Raji (cell line): ENCODE data around the gene AMIGO1.

ENCODE experiments used
- POLR2A ChIP-seq: IDR thresholded peaks from 2 replicates; pipeline ENCODE4 v1.6.1; 2011; ENCODE audit warnings: low read depth, low read length, control low read depth; ENCODE audit not compliant: insufficient read depth

Gene AMIGO1

DNA sequence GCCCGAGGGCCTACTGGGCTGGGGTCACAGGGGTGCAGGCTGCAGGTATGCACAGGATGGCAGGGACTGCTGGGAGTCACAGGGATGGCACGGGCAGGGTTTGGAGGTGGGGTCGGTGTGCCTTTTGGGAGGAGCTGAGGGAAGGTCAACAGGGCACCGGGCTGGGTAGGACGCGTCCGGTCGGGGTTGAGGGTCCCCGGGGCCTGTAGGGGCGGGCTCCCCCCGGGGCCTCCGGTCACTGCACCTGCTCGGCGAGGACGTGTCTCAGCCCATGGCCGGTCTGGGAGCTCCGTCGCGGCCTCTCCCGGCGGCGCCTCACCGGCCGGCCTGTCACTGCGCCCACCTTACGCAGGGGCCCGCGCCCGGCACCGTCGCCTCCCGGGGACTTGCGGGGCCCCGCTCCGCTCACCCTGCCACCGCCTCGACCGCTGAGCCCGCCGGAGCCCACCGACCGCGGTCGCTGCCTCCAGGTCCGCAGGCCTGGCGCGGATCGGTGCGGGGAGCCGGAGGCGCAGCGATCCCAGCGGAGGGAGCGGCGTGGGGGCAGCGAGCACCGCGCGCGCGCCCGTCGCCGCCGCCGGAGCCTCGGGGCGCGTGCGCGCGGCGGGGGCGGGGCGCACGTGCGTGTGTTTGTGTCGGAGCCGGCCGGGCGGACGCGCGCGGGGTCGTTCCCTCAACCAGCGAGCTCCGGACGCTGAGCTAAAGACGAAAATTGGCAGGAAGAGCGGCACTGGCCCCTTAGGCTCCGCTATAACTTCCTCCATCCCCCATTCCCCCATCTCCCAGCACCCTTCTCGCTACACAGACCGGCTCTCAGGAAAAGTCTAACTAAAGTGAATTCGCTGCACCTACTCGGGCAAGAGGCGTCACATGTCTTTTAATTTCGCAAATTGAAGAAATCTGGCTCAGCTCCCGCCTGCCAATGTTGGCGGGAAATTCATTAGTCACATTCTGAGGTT is at the start of gene AMIGO1:
TSS of gene AMIGO1 (minus strand) at position 552 of the 959 bp plus-strand sequence. CDS start 815 bp downstream, outside the sequence.
- no peak for TF ChIP-seq POLR2A

GRCh38 chr1:109557520-109557919 is 48.0 kb upstream of the AMIGO1 start:
- TF ChIP-seq POLR2A, result no peak

DNA sequence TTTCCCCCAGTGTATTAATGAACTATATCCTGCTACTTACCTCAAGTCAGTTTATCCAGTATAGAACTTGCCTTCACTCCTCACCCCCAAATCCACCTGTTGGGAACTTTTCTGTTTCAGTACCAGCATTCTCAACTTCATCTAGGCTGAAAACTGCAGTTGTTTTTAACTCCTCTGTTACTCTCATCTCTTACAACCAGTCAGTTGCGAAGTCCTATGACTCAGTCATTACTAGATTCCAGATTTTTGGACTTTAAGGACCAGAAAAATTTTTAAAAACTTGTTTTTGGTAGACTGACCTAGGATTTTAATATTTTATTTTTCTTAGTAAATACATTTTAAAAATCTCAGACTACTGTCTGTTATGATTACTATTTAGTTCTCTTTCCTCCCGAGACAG is 47.0 kb upstream of the AMIGO1 start:
- TF ChIP-seq POLR2A, result no peak

DNA sequence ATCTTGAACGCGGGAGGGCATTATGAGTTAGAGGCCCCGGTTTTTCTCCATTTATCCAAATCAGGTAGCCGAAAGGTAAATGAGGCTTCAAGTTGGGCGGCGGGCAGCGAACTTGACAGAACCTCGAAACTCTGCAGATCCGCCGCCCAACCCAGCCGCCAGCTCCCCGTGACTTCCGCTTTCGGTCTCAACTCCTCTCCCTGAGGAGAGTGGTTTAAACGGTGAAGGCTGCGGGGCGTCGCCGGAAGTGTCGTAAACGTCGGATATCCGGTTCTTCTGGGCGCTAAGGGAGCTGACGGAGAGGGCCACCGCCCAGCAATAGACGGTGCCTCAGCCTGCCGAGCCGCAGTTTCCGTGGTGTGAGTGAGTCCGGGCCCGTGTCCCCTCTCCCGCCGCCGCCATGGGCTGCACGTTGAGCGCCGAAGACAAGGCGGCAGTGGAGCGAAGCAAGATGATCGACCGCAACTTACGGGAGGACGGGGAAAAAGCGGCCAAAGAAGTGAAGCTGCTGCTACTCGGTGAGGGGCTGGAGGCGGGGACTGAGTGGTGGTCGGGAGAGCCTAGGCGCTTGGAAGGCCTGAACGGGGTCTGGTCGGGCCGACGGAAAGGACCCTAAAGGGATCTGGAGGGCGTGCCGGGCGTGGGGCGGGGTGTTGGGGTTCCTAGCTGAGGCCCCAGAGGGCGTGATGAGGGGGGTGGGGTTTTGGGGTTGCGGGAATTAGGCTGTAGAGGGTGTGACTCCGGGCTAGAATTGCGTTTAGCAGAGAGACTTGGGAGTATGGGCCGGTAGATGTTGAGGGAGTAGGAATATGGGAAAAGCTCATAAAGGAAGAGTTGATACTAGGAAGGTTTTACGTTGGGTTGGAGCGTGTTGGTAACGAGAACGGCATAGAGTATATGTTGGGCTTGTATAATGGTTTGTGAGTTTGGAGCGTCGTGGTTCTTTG is 39.1 kb upstream of the AMIGO1 start, which contains the start of gene GNAI3:
TSS of gene GNAI3 (plus strand) at position 295 of the 947 bp plus-strand sequence. CDS start at position 401, 106 bp downstream.
- peak; percentile 92 for TF ChIP-seq POLR2A

DNA sequence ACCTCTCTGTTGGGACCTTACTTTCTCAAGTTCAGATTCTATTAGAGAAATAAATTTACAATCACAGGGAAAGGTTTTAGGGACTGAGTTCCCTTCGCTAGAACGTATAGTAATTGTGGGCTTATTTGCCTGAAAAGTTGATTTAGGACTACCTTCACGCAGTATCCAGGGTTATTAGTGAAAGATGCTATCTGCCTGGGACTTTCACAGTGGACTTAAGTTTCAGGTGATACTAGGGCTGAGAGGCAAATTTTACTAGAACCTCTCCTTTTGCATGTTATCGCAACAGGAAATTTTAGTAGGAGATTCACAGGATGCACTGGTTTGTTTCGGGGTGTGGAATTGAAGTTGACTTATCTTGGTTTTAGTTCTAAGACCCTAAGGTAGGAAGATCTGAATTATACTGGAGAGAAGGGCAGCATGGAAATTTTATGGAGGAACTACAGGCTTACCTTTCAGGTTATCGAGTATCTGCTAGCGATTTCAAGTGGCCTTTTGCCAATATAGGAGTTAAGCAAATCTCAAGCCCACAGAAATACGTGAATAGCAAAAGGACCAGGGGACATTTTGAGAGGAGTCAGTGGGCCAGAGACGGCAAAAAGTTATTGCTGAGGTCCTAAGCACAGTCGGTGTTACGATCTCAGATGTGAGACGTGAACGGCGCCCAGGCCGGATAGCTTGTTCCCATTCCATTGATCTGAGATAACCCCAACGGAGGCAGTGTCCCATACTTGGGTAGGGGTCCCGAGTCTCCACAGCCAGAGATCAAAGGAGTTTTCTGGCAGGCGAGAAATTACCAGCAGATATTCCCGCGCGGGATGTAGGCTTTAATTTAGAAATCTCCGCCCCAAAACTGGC is 38.2 kb upstream of the AMIGO1 start:
- TF ChIP-seq POLR2A, result no peak

GRCh38 chr1:109546311-109547109 is 37.0 kb upstream of the AMIGO1 start:
- TF ChIP-seq POLR2A, result peak; percentile 30; the same call in 1 of the 2 replicates

DNA sequence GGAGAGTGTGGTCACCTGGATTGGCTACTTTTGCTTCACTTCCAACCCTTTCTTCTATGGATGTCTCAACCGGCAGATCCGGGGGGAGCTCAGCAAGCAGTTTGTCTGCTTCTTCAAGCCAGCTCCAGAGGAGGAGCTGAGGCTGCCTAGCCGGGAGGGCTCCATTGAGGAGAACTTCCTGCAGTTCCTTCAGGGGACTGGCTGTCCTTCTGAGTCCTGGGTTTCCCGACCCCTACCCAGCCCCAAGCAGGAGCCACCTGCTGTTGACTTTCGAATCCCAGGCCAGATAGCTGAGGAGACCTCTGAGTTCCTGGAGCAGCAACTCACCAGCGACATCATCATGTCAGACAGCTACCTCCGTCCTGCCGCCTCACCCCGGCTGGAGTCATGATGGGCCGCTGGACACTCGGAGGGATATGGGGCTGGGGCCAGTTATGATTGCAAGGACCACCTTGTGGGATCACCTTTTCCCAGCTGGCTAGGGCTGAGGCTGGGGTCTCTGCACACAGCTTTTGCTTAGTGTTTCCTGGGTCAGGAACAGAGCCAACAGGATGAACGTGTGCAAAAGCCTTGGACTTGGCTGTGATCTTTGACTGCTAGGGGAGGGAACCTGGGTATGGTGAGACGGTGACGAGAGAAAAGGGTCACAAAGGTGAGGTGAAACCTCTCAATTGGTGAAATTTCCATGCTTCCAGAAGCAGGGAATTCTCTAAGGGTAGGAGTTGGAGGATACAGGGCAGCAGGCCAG is 34.6 kb upstream of the AMIGO1 start:
- no peak for TF ChIP-seq POLR2A

DNA sequence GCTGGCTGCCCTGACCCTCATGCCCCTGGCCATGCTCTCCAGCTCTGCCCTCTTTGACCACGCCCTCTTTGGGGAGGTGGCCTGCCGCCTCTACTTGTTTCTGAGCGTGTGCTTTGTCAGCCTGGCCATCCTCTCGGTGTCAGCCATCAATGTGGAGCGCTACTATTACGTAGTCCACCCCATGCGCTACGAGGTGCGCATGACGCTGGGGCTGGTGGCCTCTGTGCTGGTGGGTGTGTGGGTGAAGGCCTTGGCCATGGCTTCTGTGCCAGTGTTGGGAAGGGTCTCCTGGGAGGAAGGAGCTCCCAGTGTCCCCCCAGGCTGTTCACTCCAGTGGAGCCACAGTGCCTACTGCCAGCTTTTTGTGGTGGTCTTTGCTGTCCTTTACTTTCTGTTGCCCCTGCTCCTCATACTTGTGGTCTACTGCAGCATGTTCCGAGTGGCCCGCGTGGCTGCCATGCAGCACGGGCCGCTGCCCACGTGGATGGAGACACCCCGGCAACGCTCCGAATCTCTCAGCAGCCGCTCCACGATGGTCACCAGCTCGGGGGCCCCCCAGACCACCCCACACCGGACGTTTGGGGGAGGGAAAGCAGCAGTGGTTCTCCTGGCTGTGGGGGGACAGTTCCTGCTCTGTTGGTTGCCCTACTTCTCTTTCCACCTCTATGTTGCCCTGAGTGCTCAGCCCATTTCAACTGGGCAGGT is 33.9 kb upstream of the AMIGO1 start:
- TF ChIP-seq POLR2A, result no peak

DNA sequence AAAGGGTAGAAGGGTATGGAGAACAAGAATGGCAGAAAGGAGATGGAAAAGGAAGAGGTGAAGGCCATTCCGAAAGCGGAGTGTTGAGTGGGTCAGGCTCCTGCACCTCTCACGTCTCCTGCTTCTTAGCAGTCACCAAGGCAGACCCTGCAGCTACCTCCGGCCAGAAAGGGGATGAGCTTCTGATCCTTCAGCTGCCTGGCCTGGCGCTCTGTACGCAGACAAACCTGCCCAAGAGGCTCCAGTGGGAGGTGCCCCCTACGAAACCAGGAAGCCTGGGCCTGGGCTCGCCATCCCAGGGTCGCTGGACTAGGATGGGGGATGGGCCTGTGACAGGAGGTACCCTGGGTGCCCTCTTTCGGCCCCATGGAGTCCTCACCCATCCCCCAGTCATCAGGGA is 33.1 kb upstream of the AMIGO1 start:
- TF ChIP-seq POLR2A, result no peak

- TF ChIP-seq POLR2A, result no peak
Measured at GRCh38 chr1:109541102-109541501, 31.6 kb upstream of the AMIGO1 start.

DNA sequence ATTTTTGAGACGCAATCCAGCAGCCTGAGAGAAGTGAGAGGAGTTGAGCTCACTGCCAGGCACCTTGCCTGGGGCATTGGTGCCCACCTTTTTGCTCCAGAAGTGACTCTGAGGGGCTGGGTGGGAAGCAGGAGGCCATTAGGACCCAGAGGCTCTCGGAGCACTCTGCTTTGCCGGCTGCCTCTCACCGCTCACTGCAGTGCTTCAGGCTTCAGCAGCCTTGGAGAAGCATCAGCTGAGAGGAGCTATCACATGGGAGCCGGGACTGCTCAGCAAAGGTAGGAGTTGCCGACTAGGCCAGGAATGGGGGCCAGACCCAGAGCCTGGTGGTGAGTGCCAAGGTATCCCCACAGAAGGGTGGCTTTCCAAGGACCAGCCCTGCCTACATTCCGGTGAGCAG is 30.1 kb upstream of the AMIGO1 start, which contains the start of gene GPR61:
TSS of gene GPR61 (plus strand) at position 197 of the 400 bp plus-strand sequence. CDS start 3,151 bp downstream, outside the sequence.
- no peak for TF ChIP-seq POLR2A
